Ramos (cell line): ENCODE data around the gene TNC.

Experiments used
- in situ Hi-C: fragments of 300-500 bp; cut with MboI; formaldehyde crosslinking; loops from one replicate; pipeline ENCODE4 v1.14.3; 2022; ENCODE audit warnings: low sequenced_read_pairs; ENCODE audit not compliant: unreplicated experiment

Gene TNC

DNA sequence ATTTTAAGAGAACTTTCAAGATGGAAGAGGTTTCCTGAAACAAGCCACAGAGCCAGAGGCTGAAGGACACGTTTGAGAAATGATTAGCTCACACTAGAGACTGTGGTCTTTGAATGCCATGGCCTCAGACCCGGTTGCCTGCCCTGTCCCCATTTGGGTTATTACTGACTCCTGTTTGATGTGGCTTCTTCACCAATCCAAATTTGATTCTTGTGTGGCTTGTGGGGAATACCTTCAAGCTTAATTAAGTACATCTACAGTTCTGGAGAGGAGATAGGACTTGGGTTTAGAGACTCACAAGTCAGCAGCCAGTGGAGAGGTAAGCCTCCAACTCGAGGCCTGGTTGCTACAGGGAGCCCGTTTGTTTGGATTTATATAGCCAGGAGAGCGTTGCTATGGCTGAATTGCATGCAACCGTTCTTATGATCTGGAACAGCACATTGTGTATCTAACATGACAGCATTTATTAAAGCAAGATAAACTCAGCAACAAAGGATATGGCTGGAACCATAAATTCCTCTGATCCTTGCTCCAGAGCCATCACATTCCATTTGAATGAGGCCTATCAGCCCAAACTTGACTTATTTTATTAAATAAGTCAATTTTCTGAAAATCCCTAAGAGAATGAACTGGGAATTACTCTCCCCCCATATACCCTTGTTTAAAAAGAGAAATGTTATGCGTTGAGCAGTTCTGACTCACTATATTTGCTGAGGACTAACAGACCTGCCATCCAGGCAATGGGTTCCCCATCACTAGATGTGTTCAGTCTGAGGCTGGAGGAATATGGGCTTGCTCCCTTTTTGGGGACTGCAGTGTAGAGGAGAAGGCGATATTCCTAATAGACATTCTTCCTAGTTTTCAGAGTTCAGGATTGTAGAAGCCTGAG is 99.2 kb downstream of the TNC start:
- in situ Hi-C loops = loop anchor here (5.0 kb wide), 1 partner anchor 611 kb away; no protein-coding TSS in a partner anchor

DNA sequence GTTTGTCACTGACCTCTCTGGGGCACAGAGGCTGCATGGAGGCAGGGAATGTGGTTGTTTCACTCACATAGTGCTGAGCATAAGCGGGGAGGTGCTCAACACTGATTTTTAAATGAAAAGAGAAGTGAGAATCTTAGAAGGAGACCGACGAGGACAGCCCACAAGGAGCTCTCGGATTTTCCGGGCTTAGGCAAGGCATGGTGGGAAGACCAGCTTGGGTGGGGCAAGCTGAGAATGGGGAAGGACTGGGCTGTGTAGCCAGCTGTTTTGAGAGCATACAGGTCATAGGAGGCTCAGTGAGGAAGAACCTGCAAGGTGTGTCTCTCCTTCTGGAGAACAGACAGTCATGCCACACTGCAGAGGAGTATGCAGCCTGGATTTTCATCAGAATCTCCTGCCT is 101.6 kb downstream of the TNC start:
- in situ Hi-C loops = loop anchor here (5.0 kb wide), 1 partner anchor 609 kb away; no protein-coding TSS in a partner anchor

- in situ Hi-C loops = loop anchor here (5.0 kb wide), 1 partner anchor 608 kb away; no protein-coding TSS in a partner anchor
These were observed 102.8 kb downstream of the TNC start for GRCh38 chr9:115015018-115015635.

- in situ Hi-C loops = loop anchor here (5.0 kb wide), 3 partner anchors 102 to 327 kb away; no protein-coding TSS in a partner anchor
These were observed 103.5 kb downstream of the TNC start for GRCh38 chr9:115014438-115014837.

- in situ Hi-C loops = loop anchor here (5.0 kb wide), 3 partner anchors 102 to 327 kb away; no protein-coding TSS in a partner anchor
These were observed 104.0 kb downstream of the TNC start for GRCh38 chr9:115013998-115014397.

- in situ Hi-C loops = loop anchor here (5.0 kb wide), 3 partner anchors 100 to 325 kb away; no protein-coding TSS in a partner anchor
These were observed 105.5 kb downstream of the TNC start for GRCh38 chr9:115012486-115012885.

- in situ Hi-C loops = loop anchor here (5.0 kb wide), 3 partner anchors 99 to 324 kb away; no protein-coding TSS in a partner anchor
These were observed 107.1 kb downstream of the TNC start for GRCh38 chr9:115010874-115011273.

DNA sequence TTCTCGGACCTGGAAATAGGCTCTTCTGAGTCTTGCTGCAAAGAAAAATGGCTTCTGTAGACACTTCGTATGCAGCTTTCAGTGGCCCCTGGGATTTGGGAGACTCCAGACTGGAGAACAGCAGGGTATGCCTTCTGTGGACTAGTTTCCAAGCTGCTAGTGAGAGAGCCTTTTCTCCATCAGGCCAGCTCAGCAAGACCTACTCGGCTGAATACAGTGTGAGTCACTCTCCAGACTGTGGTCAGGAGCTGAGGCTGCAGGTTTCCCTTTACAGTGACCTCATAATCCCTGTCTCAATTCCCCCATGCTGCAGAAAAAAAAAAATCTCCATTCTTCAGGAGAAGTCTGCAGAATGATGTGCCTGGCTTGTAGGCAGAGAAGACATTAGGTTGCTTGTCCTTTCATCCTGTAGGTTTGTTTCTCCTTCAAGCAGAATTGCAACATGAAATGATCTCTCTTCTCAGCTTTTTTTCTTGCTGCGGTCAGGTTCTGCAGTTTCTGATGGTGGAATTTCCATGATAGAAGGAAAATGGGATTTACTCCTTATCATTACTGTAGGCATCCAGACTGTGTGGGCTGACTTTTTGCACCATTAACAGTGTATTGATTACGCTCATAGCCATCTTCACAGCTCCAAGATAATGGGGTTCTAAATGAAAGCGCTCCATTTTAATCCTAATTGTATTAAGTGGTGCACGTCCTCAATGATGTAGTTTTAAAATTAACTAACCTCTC is 109.3 kb downstream of the TNC start:
- in situ Hi-C loops = no loop called here

- in situ Hi-C loops = no loop called here
These were observed 111.3 kb downstream of the TNC start for GRCh38 chr9:115006660-115007059.

DNA sequence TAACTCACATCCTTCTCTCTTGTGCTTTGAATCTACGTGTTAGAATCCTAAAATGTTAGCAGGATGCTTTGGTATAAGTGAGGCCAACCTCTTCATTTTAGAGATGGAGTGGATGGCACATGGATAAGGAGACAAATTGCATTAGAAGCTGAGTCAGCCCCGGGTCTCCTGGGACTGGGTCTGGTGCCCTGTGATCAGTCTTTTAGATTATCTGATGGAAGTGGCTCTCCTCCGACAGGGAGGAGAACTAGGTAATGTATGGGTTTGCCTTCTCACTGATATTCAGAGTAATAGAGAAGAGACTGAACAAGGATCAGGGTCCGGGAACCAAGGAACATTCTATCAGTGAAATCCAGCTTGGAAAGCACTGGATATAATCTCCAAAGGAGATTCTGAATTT is 112.6 kb downstream of the TNC start:
- in situ Hi-C loops = no loop called here

DNA sequence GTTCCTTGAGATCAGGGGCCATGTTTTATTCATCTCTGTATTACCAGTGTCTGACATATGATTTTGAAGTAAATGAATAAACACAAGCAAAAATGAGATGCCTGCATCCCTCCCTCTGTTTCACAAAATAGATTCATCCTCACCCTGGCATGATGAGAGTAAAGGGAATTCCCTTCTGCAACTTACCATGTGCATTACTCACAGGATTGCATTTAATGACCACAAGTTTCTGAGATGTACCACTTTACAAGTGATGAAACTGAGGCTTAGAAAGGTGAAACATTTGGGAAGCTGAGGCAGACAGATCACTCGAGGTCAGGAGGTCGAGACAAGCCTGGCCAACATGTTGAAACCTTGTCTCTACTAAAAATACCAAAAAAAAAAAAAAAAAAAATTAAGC is 113.4 kb downstream of the TNC start:
- in situ Hi-C loops = no loop called here

DNA sequence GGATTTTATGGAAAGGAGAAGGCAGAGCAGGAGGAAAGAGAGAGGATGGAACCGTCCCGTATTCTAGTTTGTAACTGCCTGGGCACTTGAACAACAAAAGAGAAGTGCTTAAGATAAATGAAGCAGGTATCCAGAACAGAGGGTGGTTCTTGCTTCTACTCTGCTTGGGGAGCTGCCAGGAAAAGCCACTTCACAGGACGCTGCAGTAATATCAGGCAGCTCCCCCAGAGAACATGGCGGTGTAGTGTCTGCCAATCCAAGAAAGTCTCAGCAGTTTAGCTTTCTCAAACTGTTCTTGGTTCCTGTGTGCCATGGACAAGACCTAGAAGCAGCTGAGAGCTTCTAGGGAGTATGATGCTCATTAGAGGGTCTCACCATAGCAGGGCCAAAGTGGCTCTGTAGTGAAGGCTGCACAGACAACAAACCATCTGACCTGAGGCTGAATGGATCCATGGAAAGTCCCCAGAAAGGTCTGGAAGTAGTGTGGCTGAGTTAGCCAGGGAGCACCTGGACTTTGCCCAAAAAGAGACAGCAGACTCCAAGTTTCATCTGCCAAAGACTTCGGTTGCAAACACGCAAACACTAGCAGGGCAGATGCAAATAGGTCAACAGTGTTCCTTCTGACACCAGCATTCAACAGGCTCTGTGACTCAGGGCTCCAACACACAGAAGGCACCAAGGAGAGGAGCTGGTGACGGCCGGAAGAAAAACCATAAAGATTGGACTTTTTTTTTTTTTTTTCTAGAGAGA is 115.4 kb downstream of the TNC start:
- in situ Hi-C loops = no loop called here

GRCh38 chr9:115000217-115000639 is 117.7 kb downstream of the TNC start:
- in situ Hi-C loops = no loop called here

- in situ Hi-C loops = no loop called here
These were observed 119.6 kb downstream of the TNC start for GRCh38 chr9:114998326-114998725.

DNA sequence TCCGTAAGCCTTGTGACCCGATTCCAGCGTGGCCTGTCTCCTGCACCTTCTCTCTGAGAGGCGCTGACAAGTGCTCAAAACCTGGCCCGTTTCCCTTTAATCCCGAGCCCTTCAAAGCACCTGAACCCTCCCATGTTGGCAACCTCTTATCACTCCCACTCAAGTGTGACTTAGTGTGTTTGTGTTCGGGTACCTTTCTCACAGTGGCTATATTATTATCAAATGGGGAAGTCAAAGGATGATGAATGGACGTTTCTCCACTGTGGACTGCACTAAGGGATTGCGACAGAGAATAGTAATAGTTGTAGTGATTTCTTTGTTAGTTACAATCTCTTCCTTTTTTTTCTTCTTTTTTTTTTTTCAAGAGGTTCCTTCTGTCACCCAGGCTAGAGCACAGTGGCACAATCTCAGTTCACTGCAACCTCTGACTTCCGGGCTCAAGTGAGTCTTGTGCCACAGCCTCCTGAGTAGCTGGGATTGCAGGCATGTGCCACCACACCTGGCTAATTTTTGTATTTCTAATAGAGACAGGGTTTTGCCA is 122.2 kb downstream of the TNC start:
- in situ Hi-C loops = no loop called here

- in situ Hi-C loops = no loop called here
These were observed 123.2 kb downstream of the TNC start for GRCh38 chr9:114994768-114995167.

DNA sequence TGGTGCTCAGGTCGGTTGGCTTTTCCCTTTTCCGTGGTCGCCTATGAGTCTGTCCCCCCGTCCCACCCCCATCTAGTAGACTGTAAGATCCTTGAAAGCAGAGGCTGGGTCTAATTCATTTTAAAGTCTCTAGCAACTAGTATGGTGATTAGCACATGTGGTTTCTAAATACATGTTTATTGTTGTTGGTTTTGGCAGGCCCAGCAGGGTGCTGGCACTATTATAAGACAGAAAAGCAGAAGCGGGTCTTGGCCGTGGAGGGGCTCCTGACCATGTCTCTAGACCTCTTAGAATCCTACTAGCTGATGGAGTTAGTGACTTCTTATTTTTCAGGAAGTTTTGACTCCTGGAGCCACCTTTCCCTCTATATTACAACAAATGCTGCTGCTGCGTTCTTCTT is 126.1 kb downstream of the TNC start:
- in situ Hi-C loops = no loop called here

GRCh38 chr9:114990901-114991300 is 127.1 kb downstream of the TNC start:
- in situ Hi-C loops = no loop called here

DNA sequence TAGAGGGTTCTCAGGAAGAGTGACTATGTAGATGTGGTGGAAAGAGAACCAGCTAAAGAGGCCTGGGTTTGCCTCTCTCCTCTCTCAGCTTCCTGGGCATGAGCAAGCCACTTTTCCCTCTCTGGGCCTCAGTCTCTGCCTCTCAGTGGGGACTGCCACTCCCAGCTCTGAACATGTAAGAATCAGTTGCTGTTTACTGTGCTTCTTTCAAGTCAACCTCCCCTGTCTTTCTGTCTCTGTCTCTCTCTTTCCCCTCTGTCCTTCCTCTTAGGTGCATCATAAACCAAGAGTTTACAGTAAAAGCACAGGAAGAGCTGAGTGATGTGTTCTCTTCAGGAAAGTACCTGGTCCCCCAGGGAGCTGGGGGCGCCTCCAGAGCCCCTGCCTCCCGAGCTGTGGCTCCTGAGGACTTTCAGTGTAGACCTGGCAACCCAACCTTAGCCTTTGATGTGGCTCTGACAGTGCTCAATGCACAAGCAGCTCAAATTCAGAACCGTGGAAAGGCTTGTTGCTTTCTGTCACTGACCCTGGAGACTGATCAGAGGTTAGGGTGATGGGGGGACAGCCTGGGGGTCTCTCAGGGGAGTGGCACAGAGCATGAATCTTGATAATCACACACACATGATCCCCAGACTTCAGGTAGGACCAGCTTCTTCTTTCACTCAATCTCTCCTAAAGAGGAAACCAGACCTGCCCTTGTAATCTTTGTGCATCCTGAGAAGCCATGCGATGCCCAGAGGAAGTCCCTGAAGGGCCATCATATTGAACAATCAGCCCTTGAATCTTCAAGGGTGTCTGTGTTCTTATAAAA is 128.2 kb downstream of the TNC start:
- in situ Hi-C loops = no loop called here
